ENCODE results near the gene KCNK3. TPM values are rescaled to one million over a fixed set of nuclear protein-coding genes. Genes with fewer than 3 reads are reported as not detected.
A peak's percentile ranks its signal among the peaks of the same experiment; 100 is the strongest.

The KCNK3 gene
- total RNA-seq, 1 donor, result 2.3 TPM

DNA sequence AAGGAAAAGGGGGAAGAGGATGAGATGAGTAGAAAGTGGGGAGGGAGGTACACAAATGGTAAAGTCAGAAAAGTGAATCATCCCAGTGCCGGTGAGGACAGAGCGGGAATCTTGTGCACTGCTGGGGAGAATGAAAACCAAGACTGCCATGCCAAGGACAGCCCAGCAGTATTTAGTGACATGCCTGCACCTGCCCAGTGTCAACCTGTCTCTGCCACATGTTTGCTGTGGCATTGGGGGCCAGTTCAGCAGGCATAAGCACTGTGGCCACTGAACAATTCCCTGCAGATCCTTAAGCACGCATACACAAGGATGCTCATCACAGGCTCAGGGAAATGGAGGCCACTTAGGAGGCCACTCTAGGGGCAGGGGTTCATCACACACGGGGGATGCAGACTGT lies 5.2 kb upstream of the KCNK3 start:
- DNase-seq (ENCODE audit: low read depth), result no peak
- TF ChIP-seq, protein P1, sequence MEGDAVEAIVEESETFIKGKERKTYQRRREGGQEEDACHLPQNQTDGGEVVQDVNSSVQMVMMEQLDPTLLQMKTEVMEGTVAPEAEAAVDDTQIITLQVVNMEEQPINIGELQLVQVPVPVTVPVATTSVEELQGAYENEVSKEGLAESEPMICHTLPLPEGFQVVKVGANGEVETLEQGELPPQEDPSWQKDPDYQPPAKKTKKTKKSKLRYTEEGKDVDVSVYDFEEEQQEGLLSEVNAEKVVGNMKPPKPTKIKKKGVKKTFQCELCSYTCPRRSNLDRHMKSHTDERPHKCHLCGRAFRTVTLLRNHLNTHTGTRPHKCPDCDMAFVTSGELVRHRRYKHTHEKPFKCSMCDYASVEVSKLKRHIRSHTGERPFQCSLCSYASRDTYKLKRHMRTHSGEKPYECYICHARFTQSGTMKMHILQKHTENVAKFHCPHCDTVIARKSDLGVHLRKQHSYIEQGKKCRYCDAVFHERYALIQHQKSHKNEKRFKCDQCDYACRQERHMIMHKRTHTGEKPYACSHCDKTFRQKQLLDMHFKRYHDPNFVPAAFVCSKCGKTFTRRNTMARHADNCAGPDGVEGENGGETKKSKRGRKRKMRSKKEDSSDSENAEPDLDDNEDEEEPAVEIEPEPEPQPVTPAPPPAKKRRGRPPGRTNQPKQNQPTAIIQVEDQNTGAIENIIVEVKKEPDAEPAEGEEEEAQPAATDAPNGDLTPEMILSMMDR (IDR thresholded peaks at IDR 0.05; ENCODE audit: insufficient read depth, low read length), result no peak
- no peak overlapping the region for H3K4me3 ChIP-seq (ENCODE audit: low read depth, low read length)

DNA sequence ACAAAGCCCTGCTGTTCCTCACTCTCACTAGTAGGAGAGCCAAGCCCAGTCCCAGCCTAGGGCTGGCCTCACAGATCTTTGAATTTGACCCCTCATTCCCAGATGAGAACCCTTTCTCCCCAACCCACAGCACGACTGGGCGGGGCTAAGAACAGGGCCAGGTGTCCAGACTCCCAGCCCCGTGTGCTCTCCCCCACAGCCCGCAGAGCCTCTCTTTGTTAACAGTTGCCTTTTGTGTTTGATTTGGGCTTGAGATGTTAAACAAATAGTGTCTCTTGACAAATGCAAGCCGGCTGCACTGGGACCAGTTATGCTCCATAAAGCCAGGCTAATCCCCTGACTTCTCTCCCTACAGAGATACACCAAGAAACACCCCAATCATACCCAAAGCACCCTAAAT lies 4.7 kb upstream of the KCNK3 start:
- no peak overlapping the region for H3K4me3 ChIP-seq (ENCODE audit: low read depth, low read length)
- TF ChIP-seq, protein P1 (IDR thresholded peaks at IDR 0.05; ENCODE audit: insufficient read depth, low read length), result no peak
- DNase-seq (ENCODE audit: low read depth), result no peak

DNA sequence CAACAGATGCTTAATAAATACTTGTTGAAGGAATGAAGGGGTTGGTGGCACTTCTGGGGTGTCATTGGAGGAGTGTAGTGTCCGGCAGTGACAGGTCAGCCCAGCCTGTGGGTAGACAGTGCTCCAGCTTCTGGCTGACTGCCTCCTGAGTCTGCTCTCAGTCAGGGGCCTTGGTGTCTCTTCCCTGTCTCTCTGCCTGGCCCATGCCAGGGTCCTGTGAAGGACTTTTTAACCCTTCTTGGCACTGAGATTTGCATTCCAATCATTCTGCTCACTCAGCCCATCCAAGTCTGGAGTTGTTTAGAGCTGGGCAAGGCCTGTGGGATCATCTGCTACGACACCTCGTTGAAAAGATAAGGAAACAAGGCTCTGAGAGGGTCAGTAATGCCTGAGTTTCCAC lies 1.4 kb upstream of the KCNK3 start:
- TF ChIP-seq, protein P1 (IDR thresholded peaks at IDR 0.05; ENCODE audit: insufficient read depth, low read length), result no peak
- no peak for DNase-seq (ENCODE audit: low read depth)
- no peak overlapping the region for H3K4me3 ChIP-seq (ENCODE audit: low read depth, low read length)

DNA sequence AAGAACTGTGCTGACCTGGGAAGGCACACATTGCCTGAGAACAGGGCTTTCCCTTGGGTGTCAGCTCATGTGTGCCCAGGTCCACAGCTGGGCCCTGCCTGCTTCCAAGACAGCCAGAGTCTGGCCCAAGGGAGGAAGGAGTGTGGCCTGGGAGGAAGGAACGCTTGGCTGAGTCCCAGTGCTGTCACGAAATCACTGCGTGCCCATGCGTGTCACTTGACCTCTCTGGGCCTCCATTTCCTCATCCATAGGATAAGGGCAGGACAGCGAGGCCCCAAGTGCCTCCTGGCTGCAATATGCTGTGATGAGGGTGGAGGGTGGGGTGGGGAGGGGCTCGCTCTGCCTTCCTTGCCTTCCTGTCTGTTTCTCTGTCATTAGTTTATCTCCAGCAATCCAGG lies 642 bp upstream of the KCNK3 start:
- TF ChIP-seq, protein P1 (IDR thresholded peaks at IDR 0.05; ENCODE audit: insufficient read depth, low read length), result no peak
- no peak for DNase-seq (ENCODE audit: low read depth)
- H3K4me3 ChIP-seq (ENCODE audit: low read depth, low read length), result no peak overlapping the region

DNA sequence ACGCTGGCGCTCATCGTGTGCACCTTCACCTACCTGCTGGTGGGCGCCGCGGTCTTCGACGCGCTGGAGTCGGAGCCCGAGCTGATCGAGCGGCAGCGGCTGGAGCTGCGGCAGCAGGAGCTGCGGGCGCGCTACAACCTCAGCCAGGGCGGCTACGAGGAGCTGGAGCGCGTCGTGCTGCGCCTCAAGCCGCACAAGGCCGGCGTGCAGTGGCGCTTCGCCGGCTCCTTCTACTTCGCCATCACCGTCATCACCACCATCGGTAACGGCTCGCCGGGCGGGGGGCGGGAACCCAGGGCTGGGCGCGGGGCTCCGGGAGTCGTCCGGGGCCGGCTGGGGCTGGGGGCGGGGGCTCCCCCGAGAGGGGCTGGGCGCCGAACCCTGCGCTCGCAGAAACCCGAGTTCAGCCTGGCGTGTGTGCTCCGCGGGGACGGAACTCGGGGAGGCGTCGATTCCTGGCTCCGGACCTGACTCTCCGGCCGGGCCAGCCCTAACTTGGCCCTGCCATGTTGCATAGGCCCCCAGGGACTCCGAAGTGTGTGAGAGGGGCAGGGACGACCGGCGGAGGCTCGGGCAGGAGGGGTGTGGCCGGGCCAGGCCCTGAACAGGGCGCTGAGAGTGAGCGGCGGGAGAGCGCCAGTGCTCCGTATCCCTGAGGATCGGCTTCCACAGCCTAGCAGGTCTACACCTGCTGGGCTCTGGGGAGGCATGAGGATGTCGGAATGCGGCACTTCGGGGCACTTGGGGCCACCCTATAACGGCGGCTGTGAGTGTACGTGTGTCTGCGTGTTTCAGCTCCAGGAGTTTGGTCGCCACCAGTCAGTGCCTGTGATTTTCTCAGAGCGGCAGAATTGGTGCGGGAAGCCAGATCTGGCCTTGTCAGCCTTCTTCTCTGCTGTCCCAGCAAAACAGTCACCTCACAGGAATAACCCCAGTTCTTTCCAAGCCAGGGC lies 651 bp downstream of the KCNK3 start:
- peak; percentile 32 for DNase-seq (ENCODE audit: low read depth)
- peak overlapping the region; percentile 41 for H3K4me3 ChIP-seq (ENCODE audit: low read depth, low read length)
- TF ChIP-seq, protein P1 (IDR thresholded peaks at IDR 0.05; ENCODE audit: insufficient read depth, low read length), result no peak

GRCh38 chr2:26694001-26694400 lies 1.5 kb downstream of the KCNK3 start:
- no peak overlapping the region for H3K4me3 ChIP-seq (ENCODE audit: low read depth, low read length)
- no peak for DNase-seq (ENCODE audit: low read depth)
- TF ChIP-seq, protein P1 (IDR thresholded peaks at IDR 0.05; ENCODE audit: insufficient read depth, low read length), result no peak
